Stimulated activated CD8-positive, alpha-beta memory T cell treated with anti-CD3 and anti-CD28 coated beads, Interleukin-12 subunit alpha, Interleukin-12 subunit beta, amount 100 ng/mL, for 4 hours (primary cell): ENCODE measurements around the gene UBXN10.

Source experiments
- DNase-seq: peaks from one replicate; pipeline ENCODE4 v3.0.0-alpha.2; 2020; ENCODE audit warnings: low read depth

The UBXN10 gene

GRCh38 chr1:20183035-20183434 is 2.9 kb upstream of the UBXN10 start:
- no peak for DNase-seq

- DNase-seq: no peak
Observed at GRCh38 chr1:20183616-20184271, 2.2 kb upstream of the UBXN10 start.

DNA sequence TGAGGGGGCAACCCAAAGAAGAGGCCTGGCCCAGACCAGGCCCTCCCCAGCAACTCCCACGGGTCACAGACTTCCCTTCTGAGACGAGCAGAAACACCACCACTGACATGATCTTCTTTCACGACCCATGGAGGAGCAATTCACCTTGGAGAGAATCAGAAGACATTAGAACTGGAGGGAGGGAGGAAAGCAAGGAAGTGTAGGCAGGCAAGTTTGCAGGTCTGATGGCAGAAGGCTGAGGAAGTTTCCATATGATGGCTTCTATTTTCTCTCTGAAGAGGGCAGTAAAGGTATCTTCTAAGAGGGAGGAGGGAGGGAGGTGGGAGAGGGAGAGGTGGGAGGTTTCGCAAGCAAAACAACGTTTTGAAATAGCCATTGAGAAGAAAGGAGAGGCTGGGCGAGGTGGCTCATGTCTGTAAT is 1.4 kb upstream of the UBXN10 start:
- DNase-seq: no peak

- DNase-seq: peak; percentile 27
Observed at GRCh38 chr1:20184997-20185833, 681 bp upstream of the UBXN10 start.

DNA sequence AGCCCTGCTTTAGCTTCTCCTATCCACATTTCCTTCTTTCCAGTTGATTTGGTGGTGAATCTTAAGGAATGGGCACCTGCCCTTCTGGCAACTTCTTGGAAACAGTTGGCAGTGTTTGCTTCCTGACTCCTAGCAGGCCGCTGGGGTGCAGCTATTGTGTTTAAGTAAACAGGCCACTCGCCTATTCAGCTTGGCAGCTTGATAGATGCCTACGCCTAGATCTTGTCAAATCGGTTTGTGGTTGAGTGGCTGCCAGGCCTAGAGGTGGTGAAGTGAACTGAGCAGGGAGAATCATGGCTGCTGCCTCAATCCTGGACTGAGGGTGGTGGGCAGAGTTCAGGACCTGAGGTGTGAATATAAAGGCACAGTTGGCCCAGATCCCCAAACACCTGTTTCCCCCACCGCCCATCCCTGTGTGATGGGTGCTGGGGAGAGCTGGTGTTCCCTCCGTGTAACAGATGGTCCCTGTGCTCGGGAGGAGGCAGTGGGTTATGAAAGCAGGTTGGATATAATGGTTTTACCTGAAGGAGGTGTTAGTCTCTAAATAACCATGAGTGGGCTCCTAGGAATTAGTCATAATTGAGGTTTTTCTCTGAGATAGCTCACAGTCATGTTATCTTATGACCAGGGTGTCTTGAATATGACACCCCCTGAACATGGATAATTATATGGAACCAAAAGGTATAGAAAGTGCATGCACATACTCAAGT is 1.4 kb downstream of the UBXN10 start:
- no peak for DNase-seq

- no peak for DNase-seq
Observed at GRCh38 chr1:20187813-20188454, 2.0 kb downstream of the UBXN10 start.

- no peak for DNase-seq
Observed at GRCh38 chr1:20188455-20188817, 2.5 kb downstream of the UBXN10 start.

DNA sequence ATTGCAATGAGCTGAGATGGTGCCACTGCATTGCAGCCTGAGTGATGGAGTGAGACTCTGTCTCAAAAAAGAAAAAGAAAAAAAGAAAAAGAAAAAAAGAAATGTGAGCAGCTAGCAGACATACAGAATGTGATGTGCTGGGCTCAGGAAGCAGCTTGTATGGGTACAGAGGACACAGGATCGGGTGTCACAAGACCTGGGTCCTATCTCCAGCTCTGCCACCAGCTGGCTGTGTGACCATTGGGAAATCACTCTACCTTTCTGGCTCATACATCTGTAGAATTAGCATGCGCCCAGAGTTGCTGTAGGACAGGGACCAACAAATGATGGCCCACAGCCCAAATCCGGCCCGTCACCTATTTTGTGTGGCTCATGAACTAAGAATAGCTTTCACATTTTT is 3.8 kb downstream of the UBXN10 start:
- no peak for DNase-seq

- no peak for DNase-seq
Observed at GRCh38 chr1:20190256-20191160, 4.6 kb downstream of the UBXN10 start.

GRCh38 chr1:20191266-20191825 is 5.5 kb downstream of the UBXN10 start:
- no peak for DNase-seq

DNA sequence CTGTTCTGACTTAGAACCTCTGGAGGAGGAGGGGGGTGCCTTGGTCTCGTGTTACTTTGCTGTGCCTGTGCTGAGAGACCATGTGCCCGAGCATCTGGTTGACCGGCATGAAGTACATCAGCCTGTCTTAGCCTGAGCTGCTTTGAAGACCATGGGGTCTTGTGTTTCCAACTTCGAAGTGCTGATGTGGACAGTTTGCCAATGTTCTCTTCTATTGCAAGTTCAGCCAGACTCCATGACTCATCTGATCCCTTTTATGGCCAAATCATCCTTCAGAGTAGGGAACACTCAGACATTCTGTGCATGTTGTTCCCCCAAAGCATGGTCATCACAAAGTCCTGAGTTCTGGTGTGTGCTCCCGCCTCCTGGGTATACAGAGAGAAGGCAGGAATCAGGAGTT is 6.5 kb downstream of the UBXN10 start:
- DNase-seq: no peak

DNA sequence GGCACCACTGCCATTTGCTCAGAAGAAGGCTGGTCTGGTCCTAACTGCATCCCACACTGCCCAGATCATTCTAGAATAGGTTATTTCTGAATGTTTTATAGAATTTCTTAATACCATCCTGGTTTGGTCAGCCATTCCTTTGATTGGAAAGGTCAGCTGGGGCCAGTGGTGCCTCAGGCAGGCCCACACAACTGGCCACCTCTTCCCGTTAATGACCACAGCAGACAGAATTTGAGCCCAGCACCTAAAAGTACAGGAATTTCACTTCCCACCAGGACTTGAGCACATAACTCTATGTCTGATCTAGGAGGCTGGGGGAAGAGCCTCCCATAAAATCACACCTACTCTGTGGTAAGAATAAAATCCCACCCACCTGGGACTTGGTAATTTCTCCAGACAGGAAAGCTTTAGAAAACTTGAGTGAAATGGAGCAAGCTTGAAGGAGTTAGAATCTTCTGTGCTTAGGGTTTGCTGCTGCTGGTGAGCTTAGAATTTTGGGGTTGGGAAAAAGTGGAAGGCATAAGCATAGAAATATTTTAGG is 7.0 kb downstream of the UBXN10 start:
- no peak for DNase-seq

GRCh38 chr1:20194224-20194623 is 8.3 kb downstream of the UBXN10 start:
- no peak for DNase-seq

DNA sequence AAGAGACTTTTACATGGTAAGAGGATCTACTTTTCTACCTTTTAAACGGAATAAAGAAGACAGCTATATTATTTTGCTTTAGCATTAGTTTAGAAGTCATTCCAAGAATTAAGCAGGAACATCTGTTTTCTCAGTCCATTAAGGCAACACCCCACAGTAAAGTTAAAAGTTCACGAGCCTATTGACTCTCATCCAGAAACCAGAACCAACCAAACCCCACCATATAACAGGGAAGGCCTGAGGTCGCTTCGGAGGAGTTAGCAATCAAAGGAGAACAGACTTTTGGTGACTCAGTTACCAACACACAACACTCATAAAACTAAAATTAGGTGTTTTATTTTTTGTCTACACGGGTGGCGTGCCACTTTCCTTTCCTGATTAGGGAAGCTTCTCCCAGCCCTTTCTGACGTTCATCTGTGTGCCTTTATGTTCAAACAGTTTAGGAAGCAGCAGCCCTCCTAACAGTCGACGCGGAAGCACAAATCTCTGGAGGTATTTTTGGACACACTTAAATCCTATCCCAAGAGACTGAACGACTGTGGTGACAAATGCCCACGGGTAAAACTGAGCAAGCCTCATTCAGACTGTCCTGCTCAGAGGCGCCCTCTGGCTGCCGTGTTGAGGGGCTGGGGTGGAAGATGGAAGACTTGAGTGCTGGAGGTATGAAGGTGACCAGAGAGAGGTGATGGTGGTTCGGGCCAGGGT is 9.0 kb downstream of the UBXN10 start:
- DNase-seq: peak; percentile 43

DNA sequence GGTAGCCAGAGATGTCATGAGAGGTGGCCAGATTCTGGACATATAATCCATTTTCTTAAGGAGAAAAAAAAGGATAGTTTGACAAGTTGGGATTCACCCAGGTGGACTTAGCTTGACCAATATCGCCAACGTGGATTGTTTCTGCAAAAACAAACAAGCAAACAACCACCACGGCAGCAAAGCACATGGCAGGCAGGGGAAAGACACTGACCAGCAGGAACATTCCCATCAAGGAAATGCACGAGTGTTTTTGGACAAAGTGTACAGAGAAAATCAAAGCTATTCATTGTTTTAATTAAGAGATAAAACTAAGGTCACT is 9.5 kb downstream of the UBXN10 start:
- no peak for DNase-seq

DNA sequence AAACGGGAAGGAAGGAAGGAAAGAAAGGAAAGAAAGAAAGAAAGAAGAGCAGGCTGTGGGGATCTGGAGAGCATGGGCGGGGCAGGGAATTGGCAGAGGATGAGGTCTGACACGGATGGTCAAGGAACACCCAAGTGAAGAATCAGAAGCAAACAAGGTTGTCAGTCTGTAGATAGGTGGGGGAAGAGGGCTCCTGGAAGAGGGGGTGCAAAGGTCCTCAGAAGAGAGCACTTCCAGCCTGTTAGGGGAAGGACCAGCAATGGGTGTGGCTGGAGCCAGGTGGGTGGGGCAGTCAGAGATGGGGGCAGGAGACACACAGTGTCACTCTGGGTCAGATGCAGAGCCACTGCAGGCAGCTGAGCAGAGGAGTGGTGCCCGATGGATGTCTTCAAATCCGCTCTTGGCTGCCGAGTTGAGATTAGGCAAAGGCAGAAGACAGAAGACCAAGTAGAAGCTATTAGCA is 11.5 kb downstream of the UBXN10 start:
- no peak for DNase-seq

GRCh38 chr1:20198296-20198695 is 12.4 kb downstream of the UBXN10 start:
- DNase-seq: no peak

DNA sequence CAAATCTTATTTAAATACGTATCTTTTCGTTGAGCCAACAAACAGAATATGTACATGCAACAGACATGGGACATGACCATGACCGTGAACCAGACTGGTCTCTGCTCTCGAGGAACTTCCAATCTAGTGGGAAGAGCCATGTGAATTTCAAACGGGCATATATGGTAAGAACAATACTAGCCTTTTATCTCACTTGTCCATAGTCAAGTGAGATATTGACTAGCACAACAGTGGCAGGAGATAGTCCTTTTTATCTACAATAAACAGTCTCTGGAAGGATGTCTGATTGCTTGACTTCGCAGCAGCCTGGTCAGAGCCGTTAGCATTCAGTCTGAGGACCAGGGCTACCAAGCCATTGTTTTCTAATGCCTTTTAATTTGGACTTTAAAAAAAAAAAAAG is 13.0 kb downstream of the UBXN10 start:
- DNase-seq: no peak

- DNase-seq: no peak
Observed at GRCh38 chr1:20199403-20199802, 13.5 kb downstream of the UBXN10 start.

- DNase-seq: no peak
Observed at GRCh38 chr1:20199840-20200239, 13.9 kb downstream of the UBXN10 start.
